Stimulated activated CD4-positive, alpha-beta T cell treated with anti-CD3 and anti-CD28 coated beads, TNF-alpha, amount 100 ng/mL, for 1 hour (primary cell): ENCODE data around the gene SMOC1.

Source experiments
- DNase-seq, 3 donors: peaks; one replicate each; pipeline ENCODE4 v3.0.0-alpha.2; 2020; ENCODE audit warnings: low read depth in 3 of 3, low spot score in 1 of 3

Gene SMOC1

GRCh38 chr14:70006699-70007098 lies 127.5 kb downstream of the SMOC1 start:
- DNase-seq: no peak

- DNase-seq: no peak
These were observed 129.4 kb downstream of the SMOC1 start for GRCh38 chr14:70008284-70009262.

GRCh38 chr14:70009961-70010360 lies 130.7 kb downstream of the SMOC1 start:
- DNase-seq: no peak

- DNase-seq: no peak
These were observed 131.9 kb downstream of the SMOC1 start for GRCh38 chr14:70011098-70011497.

DNA sequence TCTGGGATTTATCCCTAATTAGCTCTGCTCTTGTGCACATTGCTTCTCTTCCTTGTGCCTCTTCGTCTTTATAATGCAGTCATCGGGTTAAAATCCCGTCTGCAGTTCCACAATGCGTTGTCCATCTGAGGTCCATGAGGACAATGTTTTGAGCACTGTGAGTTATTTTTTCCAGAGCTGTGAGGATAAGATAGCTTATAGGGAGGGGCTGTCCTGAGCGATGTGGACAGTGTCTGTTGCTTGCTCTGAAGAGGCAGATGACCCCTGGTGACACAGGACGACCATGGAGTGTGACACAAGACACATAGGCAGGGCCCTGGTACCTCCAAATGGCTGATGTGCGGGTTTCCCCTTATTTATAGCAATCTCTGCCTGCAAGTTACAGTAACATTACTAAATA lies 132.5 kb downstream of the SMOC1 start:
- DNase-seq: no peak

- DNase-seq: peak in 1 of 3 donors; percentile 10
These were observed 134.2 kb downstream of the SMOC1 start for GRCh38 chr14:70013271-70013873.

GRCh38 chr14:70014406-70015095 lies 135.3 kb downstream of the SMOC1 start:
- DNase-seq: no peak

DNA sequence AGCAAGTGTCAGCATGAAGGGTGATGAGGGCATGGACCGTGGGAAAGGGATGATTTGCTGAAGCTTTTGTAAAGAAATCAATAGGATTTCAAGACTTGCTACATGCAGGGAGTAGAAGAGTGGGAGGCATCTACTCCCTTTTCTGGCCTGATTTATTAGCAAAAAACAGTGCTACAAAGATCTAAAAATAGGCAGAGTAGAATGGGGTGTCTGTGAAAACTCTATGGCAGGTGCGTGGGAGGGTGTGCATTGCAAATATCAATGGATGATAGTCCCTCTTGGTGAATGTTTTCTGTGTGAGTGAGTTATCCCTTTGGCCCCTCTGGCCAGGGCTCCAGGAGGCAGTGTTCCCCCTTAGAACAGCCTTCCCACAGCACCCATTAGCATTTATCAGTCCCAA lies 139.0 kb downstream of the SMOC1 start:
- DNase-seq: no peak

- no peak for DNase-seq
These were observed 139.5 kb downstream of the SMOC1 start for GRCh38 chr14:70018713-70019211.

GRCh38 chr14:70019695-70020094 lies 140.5 kb downstream of the SMOC1 start:
- DNase-seq: no peak

DNA sequence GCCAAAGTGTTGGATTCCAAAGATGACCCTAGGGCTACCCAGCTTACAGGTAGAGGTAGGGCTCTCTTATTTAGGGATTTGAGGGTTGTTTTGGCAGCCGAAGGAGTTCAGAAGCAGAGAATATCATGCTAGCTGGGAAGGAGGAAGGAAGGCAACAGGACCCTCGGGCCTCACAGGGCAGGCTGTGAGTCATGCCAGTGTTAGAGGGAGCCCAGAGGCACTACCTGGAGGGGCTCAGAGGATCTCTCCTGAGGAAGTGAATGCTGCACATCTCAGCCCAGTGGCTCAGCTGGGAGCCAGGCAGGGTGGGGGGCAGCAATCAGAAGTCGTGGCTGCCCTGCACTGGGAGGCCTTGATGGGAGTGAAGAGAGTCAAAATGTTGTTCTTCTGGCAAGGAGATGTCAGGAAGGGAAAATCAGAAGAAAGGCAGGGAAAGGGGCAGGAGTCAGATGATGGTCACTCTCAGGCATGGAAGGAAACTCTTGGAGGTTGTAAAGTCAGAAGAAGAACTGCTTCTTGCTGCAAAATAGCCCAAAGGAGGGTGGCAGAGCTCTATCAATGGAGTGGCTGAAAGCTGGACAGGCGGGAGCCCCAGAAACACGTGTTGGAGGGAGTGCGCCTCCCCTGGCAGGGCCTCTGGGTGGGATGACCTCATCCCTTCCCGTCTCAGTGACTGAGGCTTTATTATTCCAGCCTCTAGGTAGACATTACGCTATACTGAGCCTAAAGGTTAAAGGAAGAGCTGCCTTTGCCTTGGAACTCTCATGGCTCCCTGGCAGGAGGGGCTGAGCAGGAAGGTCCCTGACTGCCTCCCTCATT lies 141.3 kb downstream of the SMOC1 start:
- no peak for DNase-seq

DNA sequence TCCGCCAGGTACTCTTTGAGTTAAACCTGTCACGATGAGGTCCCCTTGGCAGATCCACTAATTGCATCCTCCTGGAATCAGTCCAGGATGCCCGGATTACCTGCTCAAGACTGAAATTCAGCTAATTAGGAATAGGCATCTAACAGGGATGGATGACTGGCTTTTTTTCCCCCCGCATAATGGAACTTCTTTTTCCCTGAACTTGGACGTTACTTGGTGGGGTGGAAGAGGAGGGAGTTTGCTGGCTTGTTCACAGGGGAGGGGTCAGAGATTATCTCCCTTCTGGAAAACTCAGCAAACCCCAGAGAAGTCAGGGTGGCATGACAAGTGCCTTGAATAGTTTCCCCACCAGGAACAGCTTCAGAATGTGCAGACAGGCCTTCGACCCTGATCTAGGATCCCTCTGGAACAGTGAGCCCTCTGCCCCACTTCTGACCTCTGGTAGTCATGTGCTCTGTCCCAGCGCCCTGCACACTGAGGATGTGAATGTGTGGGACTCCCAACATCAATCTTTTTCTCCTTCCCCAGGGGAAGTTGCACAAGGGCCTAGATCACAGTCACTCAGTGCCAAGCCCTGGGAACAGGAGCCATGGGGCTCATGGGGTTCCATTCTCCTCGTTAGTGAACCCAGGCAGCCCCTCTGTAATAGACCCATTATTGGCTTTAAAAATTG lies 142.5 kb downstream of the SMOC1 start:
- no peak for DNase-seq

DNA sequence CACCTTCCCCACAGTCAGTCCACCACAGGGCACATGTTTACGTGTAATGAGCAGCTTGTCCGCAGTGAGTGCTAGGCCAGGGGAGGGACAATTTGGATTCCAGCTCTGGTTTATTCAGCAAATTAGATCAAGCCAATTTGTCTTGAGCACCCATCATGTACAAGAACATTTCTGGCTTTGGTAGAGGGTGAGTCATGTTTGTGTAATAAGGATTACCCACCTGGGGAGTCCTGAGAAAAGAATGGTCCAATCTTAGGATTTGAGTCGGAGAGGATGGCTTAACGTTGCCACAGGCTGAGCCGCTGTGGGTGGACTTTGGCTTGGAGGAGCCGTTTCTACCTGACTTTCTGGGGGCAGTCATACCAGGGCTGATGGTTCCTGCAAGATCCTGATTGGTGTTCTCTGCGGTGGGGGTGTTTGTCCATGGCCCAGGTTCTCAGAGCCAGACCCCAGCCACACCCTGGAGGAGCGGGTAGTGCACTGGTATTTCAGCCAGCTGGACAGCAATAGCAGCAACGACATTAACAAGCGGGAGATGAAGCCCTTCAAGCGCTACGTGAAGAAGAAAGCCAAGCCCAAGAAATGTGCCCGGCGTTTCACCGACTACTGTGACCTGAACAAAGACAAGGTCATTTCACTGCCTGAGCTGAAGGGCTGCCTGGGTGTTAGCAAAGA lies 143.7 kb downstream of the SMOC1 start:
- DNase-seq: no peak

DNA sequence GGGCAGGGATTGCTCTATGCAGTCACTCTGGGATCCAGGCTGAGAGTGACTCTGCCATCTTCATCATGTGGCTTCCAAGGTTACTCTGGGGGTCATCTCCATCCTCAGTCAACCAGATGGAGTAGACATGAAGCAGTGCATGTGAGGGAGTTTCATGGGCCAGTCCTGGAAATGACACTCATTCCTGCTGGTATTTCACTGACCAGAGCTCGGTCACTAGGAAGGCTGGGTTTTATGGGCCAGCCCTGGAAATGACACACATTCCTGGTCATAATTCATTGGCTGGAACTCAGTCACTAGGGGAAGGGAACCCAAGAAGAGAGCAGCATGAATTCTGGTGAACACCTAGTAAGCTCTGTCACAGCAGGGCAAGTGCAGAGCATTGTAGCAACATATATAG lies 144.7 kb downstream of the SMOC1 start:
- DNase-seq: no peak

- DNase-seq: peak in 2 of 3 donors; percentile 2 to 62
These were observed 148.7 kb downstream of the SMOC1 start for GRCh38 chr14:70027785-70028428.

DNA sequence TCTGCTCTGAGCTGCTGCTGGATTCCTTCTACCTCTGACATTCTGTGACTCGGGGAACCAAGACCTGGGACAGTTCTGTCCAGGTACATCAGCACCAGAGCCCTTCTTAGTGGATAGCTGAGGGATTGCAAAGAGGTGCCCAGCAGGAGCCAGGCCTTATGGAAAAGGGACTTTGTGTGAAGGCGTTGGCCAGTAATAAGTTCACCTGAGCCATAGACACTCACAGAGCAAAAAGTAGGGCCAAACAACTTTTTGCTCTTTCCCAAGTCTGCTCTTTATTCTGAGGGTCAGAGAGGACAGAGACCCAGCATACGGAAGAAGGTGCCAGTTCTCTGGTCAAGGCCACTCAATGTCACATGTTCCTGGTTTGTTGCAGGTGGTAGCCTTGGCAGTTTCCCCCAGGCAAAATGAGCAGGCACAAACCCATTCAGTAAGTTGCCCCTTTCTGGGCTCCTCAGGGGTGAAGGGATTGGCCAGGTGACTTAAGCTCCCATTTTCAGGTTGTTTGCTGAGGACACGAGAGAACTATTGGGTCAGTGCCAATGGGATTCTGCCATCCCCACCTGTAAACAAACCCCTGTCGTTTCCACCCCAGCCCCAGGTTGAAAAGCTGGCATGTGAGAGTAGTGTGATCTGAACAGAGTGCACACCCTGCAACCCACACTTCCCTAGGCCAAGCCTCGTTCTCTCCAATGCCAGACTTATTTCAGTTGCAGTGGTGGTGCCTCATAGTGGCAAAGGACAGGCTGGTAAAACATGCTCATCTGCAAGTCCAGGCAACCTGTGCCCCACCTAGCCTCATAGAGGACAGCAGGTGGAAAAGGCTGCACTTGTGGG lies 150.3 kb downstream of the SMOC1 start:
- no peak for DNase-seq

DNA sequence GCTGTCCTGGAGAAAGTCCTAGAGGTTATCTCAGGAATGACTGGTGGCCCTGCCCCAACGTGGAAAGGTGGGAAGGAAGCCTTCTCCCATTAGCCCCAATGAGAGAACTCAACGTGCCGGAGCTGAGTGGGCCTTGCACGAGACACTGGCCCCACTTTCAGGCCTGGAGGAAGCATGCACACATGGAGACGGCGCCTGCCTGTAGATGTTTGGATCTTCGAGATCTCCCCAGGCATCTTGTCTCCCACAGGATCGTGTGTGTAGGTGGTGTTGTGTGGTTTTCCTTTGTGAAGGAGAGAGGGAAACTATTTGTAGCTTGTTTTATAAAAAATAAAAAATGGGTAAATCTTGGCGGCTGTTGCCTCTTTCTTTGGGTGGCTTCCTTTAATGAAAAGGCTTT lies 152.8 kb downstream of the SMOC1 start:
- DNase-seq: no peak

DNA sequence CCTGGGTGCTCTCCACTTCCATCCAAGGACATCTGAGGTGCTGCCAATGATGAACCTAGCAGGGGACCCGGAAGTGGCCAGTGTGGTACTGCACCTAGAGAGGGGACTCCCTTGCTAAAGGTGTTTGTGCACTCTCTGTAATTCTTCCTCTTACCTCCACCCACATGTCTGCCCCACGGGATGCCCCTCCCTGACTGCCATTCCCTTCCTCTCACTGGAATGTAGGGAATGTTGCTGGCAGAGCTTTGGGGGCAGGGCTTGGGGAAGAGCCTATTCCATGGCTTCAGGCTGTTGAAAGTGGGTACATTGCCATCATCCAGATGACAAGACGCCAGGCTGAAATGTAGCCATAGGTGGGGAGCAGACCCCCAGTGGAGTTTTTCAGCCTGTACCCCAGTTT lies 153.2 kb downstream of the SMOC1 start:
- no peak for DNase-seq
